GM13977 (cell line): ENCODE data around the gene CCDC88C.

Source experiments
- DNase-seq: peaks from one replicate; pipeline ENCODE4 v3.0.0; 2012; ENCODE audit warnings: low spot score
- CTCF ChIP-seq: IDR thresholded peaks from 2 replicates; pipeline ENCODE4 v1.5.1; 2012; ENCODE audit warnings: mild to moderate bottlenecking, control low read depth; ENCODE audit not compliant: insufficient read depth; ENCODE audit errors: extremely low read depth, missing control alignments
- in situ Hi-C: fragments of 300-500 bp; cut with MboI; formaldehyde crosslinking; loops from one replicate; pipeline ENCODE4 v1.12.0; 2022; ENCODE audit warnings: low sequenced_read_pairs, low pct_unique_long_range_greater_than_20kb, mixed read lengths, inconsistent platforms; ENCODE audit not compliant: unreplicated experiment

CCDC88C gene

GRCh38 chr14:91387951-91388381 is 29.7 kb downstream of the CCDC88C start:
- DNase-seq, result no peak
- in situ Hi-C loops, result no loop called here
- TF ChIP-seq CTCF, result no peak

GRCh38 chr14:91387169-91387835 is 30.3 kb downstream of the CCDC88C start:
- no peak for TF ChIP-seq CTCF

GRCh38 chr14:91385697-91386096 is 31.9 kb downstream of the CCDC88C start:
- DNase-seq, result no peak
- TF ChIP-seq CTCF, result no peak
- in situ Hi-C loops, result no loop called here

More at GRCh38 chr14:91387169-91387835, 30.3 kb downstream of the CCDC88C start:
- DNase-seq, result no peak
- in situ Hi-C loops, result no loop called here

- in situ Hi-C loops, result no loop called here
Measured at GRCh38 chr14:91385224-91385623, 32.4 kb downstream of the CCDC88C start.

GRCh38 chr14:91383439-91383838 is 34.2 kb downstream of the CCDC88C start:
- TF ChIP-seq CTCF, result no peak
- DNase-seq, result no peak
- in situ Hi-C loops, result no loop called here

More at GRCh38 chr14:91385224-91385623, 32.4 kb downstream of the CCDC88C start:
- DNase-seq, result no peak
- no peak for TF ChIP-seq CTCF

GRCh38 chr14:91381801-91382670 is 35.6 kb downstream of the CCDC88C start:
- TF ChIP-seq CTCF, result no peak
- DNase-seq, result no peak
- in situ Hi-C loops, result no loop called here
